Ovary (tissue), 3 donors: Measurements from ENCODE around the gene FGF2.

ENCODE experiments used
- CTCF ChIP-seq, 3 donors: fragments of 450-650 bp in 2 of 3; fragments of 200-600 bp in 1 of 3; IDR thresholded peaks; one replicate each; pipeline versions ENCODE4 v1.5.1 to v1.8.0; 2016 to 2022; ENCODE audit warnings: antibody characterized with exemption in 3 of 3, mild to moderate bottlenecking in 1 of 3
- EP300 ChIP-seq: sonication (generic); formaldehyde crosslinking; IDR thresholded peaks from one replicate; pipeline ENCODE4 v1.6.1; 2017; ENCODE audit warnings: antibody characterized with exemption
- POLR2A ChIP-seq: fragments of 450-650 bp; IDR thresholded peaks from one replicate; pipeline ENCODE4 v1.6.1; 2017; ENCODE audit warnings: antibody characterized with exemption, mild to moderate bottlenecking, moderate library complexity
- donor health status: DM: no; HTN: no; CAD: no.

- TF ChIP-seq CTCF (IDR thresholded peaks at IDR 0.05) = no peak
- no peak for TF ChIP-seq POLR2A
- TF ChIP-seq EP300 = no peak
Measured at GRCh38 chr4:122806981-122807679, 19.5 kb upstream of the FGF2 start.
